HG03354 (cell line): Measurements from ENCODE around the gene ZMYM4.

Source experiments
- ATAC-seq: cut with Tn5 transposase; IDR thresholded peaks from one replicate; pipeline ENCODE4 v1.9.1; 2021; ENCODE audit warnings: mild to moderate bottlenecking; ENCODE audit not compliant: unreplicated experiment, poor library complexity, severe bottlenecking

Gene ZMYM4

GRCh38 chr1:35270836-35271235 lies 2.3 kb downstream of the ZMYM4 start:
- ATAC-seq, result no peak

DNA sequence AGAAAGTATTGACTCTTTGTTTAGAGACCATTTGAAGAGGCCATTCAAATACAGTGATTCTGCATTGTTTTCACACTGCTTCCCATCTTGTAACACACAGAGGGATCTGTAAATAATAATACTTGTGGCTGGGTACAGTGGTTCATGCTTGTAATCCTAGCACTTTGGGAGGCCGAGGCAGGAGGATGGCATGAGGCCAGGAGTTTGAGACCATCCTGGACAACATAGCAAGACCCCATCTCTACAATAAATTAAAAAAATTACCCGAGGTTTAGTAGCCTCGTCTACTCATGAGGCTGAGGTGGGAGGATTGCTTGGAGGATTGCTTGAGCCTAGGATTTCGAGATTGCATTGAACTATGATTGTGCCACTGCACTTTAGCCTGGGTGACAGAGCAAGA lies 5.7 kb downstream of the ZMYM4 start:
- no peak for ATAC-seq

GRCh38 chr1:35278886-35279554 lies 10.5 kb downstream of the ZMYM4 start:
- no peak for ATAC-seq

DNA sequence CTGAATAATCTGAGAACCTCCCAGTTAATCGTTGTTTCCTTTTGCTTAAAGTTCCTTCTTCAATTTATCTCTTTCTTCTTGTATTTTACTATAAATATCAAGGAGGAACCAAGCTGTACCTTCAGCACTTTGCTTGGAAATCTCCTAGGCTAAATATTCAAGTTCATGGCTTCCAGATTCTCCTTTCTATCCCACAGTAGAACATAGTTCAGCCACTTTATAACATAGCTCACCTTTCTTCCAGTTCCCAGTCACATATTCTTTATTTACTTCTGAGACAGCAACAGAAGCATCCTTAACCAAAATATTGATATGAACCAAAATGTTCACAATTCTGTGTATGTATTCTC lies 11.0 kb downstream of the ZMYM4 start:
- no peak for ATAC-seq

DNA sequence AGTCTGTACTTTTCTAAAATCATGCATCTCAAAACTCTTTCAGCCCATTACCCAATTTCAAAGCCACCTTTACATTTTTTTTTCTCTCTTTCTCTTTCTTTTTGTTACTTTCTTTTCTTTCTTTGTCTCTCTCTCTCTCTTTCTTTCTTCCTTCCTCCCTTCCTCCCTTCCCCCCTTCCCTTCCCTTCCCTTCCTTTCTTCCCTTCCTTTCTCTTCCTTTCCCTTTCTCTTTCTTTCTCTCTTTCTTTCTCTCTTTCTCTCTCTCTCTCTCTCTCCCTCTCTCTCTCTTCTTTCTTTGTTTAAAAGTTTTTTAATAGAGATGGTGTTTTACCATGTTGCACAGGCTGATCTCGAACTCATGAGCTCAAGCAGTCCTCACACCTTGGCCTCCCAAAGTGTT lies 11.5 kb downstream of the ZMYM4 start:
- ATAC-seq, result no peak

- no peak for ATAC-seq
These were observed 13.1 kb downstream of the ZMYM4 start for GRCh38 chr1:35281565-35281964.

GRCh38 chr1:35282172-35282571 lies 13.7 kb downstream of the ZMYM4 start:
- ATAC-seq, result no peak

DNA sequence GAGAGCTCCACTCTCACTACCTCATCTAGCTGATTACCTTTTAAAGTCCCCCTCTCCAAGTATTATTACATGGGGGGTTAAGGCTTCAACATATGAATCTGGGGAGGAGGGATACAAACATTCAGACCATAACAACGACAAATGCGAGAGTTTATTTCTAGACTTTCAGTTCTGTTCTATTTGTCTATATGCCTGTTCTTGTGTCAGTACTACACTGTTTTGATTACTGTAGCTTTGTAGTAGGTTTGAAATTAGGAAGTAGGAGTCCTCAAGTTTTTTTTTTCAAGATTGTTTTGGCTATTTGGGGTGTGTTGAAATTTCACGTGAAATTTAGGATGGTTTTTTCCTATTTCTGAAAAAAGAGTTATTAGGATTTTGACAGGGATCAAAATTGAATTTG lies 16.3 kb downstream of the ZMYM4 start:
- no peak for ATAC-seq

GRCh38 chr1:35285771-35286606 lies 17.5 kb downstream of the ZMYM4 start:
- no peak for ATAC-seq

DNA sequence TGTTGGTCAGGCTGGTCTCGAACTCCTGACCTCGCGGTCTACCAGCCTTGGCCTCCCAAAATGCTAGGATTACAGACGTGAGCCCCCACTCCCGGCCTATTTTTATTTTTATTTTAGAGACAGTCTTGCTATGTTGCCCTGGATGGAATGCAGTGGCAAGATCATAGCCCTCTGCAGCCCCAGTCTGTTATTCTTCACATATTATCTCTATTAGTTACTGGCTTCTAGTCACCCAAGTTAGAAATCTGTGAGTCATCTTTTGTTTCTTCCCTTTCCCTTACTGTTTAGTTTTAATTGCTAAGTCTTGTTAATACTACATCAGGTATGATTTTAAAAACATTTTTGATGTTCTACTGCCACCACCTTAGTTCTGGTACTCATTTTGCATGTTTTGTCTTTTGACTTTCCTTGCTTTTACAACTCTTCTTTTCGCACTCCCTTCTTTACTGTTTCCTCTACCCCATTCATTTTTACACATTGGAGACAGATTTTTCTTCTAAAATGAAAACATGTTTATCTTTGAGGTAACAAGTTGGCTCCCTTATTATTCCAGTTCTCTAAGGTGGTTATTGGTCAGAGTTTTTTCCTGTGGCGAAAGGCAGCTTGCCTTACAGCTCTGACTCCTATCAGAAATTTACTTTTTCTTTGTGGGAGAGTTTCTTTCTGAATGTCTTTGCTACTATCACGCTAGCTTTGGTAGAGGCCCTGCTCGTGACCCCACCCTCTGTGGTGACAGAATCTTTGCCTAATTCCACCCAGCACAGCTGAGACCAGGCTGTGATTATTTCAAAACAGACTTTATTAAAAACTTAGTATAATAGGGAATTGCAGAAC lies 19.5 kb downstream of the ZMYM4 start:
- ATAC-seq, result no peak

GRCh38 chr1:35288761-35289160 lies 20.3 kb downstream of the ZMYM4 start:
- no peak for ATAC-seq

GRCh38 chr1:35290452-35290851 lies 21.9 kb downstream of the ZMYM4 start:
- ATAC-seq, result no peak

GRCh38 chr1:35294809-35295208 lies 26.3 kb downstream of the ZMYM4 start:
- ATAC-seq, result no peak

DNA sequence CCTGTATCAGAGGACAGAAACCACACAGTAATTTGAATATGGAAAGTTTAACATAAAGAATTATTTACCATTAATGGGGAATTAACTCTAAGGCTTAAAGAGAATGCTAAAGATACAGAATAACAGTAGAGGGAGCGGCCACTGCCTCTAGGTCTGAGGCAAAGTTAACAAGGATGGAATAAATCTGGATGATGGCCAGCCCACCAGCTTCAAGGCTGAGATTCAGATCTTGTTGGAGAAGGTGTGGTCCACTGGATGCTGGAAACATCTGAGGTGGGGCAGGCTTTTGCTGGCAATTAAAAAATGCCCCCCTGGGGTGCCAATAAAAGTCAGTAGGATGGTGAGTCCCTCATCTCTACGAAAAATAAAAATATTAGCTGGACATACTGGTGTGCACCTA lies 29.4 kb downstream of the ZMYM4 start:
- no peak for ATAC-seq

DNA sequence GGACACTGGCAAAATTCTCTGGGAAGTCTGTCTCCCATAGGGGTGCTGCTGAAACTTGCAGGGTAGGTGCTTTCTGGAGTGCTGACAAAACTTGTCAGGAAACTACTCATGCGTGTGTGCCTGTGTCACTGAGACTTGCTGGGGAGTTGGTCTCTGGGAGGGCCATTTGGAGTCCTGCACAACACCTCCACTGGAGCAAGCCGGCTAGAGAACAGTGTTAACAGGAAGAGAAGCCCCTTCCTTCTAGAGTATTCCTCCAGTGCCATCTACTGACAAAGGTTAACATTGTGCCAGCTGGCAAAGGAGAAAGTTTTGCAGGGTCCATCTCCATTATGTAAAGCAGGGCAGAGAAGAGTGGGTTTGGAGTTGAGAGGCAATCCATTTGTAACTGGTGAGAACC lies 30.0 kb downstream of the ZMYM4 start:
- peak; percentile 64 for ATAC-seq

- ATAC-seq, result no peak
These were observed 31.9 kb downstream of the ZMYM4 start for GRCh38 chr1:35300376-35300775.

DNA sequence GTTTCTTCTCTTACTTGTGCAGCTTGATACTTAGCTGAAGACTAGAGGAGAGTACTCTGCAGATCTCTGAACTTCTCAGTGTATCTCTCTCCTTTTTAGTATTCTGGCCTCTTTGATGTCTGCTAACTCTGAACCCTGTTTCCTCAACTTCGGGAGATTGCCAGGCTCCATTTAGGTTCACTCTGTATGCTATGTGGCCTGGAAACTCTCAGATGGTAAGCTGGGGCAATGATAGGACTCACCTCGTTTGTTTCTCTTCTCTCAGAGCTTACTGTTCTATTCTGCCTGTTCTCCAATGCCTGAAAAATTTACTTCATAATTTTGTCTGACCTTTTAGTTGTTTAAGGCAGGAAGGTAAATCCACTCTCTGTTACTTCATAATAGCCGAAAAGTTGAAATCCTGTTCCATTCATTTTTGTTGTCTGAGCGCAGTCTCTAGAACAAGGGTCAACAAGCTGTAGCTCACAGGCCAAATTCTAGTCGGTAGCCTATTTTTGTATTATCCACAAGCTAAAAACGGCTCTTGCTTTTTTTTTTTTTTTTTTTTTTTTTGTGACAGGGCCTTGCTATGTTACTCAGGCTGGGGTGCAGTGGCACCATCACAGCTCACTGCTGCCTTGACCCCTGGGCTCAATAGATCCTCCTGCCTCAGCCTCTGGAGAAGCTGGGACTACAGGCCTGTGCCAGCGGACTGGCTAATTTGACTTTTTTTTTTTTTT lies 33.3 kb downstream of the ZMYM4 start:
- no peak for ATAC-seq

DNA sequence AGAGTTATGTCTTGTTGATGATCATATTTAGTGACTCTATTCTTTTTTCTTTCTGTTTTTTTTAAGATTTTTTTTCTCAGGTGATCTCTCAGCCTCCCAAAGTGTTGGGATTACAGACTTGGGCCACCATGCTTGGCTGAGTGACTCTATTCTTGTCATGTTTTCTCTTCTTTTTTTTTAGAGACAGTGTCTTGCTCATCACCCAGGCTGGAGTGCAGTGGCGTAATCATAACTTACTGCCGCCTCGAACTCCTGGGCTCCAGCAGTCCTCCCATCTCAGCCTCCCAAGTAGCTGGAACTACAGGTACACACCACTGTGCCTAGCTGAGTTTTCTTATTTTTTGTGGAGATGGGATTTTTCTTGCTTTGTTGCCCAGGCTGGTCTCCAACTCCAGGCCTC lies 36.9 kb downstream of the ZMYM4 start:
- ATAC-seq, result no peak

DNA sequence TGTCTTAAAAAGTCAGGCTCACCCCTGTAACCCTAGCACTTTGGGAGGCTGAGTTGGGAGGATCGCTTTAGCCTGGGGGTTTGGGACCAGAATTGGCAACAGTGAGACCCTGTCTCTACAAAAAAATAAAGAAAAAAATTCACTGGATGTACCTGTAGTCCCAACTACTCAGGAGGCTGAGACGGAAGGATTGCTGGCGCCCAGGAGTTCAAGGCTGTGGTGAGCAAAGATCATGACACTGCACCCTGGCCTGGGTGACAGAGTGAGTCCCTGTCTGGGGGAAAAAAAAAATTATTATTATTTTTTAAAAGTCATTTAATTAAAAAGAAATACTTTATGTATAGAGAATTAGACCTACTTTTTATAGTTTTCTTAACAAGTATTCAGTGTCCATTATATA lies 47.1 kb downstream of the ZMYM4 start:
- ATAC-seq, result no peak

- no peak for ATAC-seq
These were observed 47.8 kb downstream of the ZMYM4 start for GRCh38 chr1:35316264-35316663.
